Gastrocnemius medialis (tissue), 4 donors: ENCODE measurements around the gene ADIPOR2.

Experiments used
- CTCF ChIP-seq, 5 experiments: fragments of 450-650 bp in 3 of 5; fragments of 200-600 bp in 2 of 5; sonication (generic) in 2 of 5; IDR thresholded peaks in 4 of 5; conservative IDR thresholded peaks in 1 of 5; 1 replicate in 4 of 5; 2 replicates in 1 of 5; pipeline ENCODE4 v1.5.1; 2016 to 2019; ENCODE audit warnings: antibody characterized with exemption in 5 of 5, mild to moderate bottlenecking in 3 of 5, moderate library complexity in 3 of 5
- POLR2A ChIP-seq, 2 donors: fragments of 450-650 bp; IDR thresholded peaks; one replicate each; pipeline ENCODE4 v1.6.1; 2017; ENCODE audit warnings: antibody characterized with exemption in 2 of 2, mild to moderate bottlenecking in 2 of 2, moderate library complexity in 2 of 2

DNA sequence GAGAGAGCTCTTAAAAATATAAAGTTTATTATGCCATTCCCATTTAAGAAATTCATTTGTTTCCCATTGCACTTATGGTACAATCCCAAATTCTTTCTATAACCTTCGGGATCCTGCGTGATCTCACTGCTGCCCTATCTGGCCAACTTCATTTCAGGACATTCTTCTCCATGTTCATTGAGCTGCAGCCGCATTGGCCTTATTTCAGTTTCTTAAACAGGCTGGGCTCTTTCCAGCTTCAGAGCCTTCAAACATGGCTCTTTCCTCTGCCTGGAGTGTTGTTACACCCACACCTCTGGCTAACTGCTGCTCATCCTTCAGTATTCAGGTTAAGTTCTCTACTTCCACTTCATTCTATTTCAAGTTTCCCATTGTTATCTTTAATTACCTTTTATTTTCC is 71.0 kb downstream of the ADIPOR2 start:
- no peak for TF ChIP-seq CTCF (IDR thresholded peaks at IDR 0.05 in 4 of 5, conservative IDR thresholded peaks at IDR 0.05 in 1 of 5)
- TF ChIP-seq POLR2A (IDR thresholded peaks at IDR 0.05) = no peak
